Raji (cell line): ENCODE measurements around the gene SLC8A1.

Experiments used
- POLR2A ChIP-seq: IDR thresholded peaks from 2 replicates; pipeline ENCODE4 v1.6.1; 2011; ENCODE audit warnings: low read depth, low read length, control low read depth; ENCODE audit not compliant: insufficient read depth

The SLC8A1 gene

GRCh38 chr2:40279482-40279881, 172.4 kb downstream of the SLC8A1 start:
- no peak for TF ChIP-seq POLR2A

GRCh38 chr2:40279001-40279400, 172.9 kb downstream of the SLC8A1 start:
- no peak for TF ChIP-seq POLR2A

GRCh38 chr2:40276076-40276475, 175.8 kb downstream of the SLC8A1 start:
- no peak for TF ChIP-seq POLR2A

- TF ChIP-seq POLR2A, result no peak
These were observed 177.6 kb downstream of the SLC8A1 start for GRCh38 chr2:40274270-40274669.

GRCh38 chr2:40273734-40274182, 178.1 kb downstream of the SLC8A1 start:
- TF ChIP-seq POLR2A, result no peak

GRCh38 chr2:40271094-40271493, 180.8 kb downstream of the SLC8A1 start:
- TF ChIP-seq POLR2A, result no peak

- TF ChIP-seq POLR2A, result no peak
These were observed 181.5 kb downstream of the SLC8A1 start for GRCh38 chr2:40270372-40270771.

- TF ChIP-seq POLR2A, result no peak
These were observed 183.3 kb downstream of the SLC8A1 start for GRCh38 chr2:40268566-40268965.

- TF ChIP-seq POLR2A, result no peak
These were observed 185.7 kb downstream of the SLC8A1 start for GRCh38 chr2:40266201-40266600.

GRCh38 chr2:40265602-40266001, 186.3 kb downstream of the SLC8A1 start:
- no peak for TF ChIP-seq POLR2A

GRCh38 chr2:40261042-40261441, 190.8 kb downstream of the SLC8A1 start:
- TF ChIP-seq POLR2A, result no peak

GRCh38 chr2:40260437-40260836, 191.5 kb downstream of the SLC8A1 start:
- TF ChIP-seq POLR2A, result no peak

GRCh38 chr2:40259900-40260299, 192.0 kb downstream of the SLC8A1 start:
- TF ChIP-seq POLR2A, result no peak

GRCh38 chr2:40258135-40258457, 193.8 kb downstream of the SLC8A1 start:
- no peak for TF ChIP-seq POLR2A

GRCh38 chr2:40257340-40258134, 194.4 kb downstream of the SLC8A1 start:
- no peak for TF ChIP-seq POLR2A

- TF ChIP-seq POLR2A, result no peak
These were observed 195.2 kb downstream of the SLC8A1 start for GRCh38 chr2:40256649-40257048.

GRCh38 chr2:40256008-40256407, 195.9 kb downstream of the SLC8A1 start:
- no peak for TF ChIP-seq POLR2A

- TF ChIP-seq POLR2A, result no peak
These were observed 196.8 kb downstream of the SLC8A1 start for GRCh38 chr2:40255103-40255502.

GRCh38 chr2:40254611-40255010, 197.3 kb downstream of the SLC8A1 start:
- no peak for TF ChIP-seq POLR2A
